T-helper 1 cell treated with Interleukin-12 subunit alpha and Interleukin-12 subunit beta and Interleukin-4 antibody, amounts not matched to agents 30 ng/mL and 1 ng/mL, for 36 hours (primary cell): ENCODE data around the gene SLCO3A1. TPM values are rescaled to one million over a fixed set of nuclear protein-coding genes. Genes with fewer than 3 reads are reported as not detected.

Experiments used
- intact Hi-C: fragments of 100-400 bp; cut with micrococcal nuclease; formaldehyde crosslinking; loops from one replicate; pipeline ENCODE4 v1.15.1; 2024
- total RNA-seq: library from RNA; stranded (reverse); gene quantifications from 2 replicates; pipeline ENCODE4 v1.2.3, GENCODE V29; 2022

The SLCO3A1 gene
- total RNA-seq, 1 donor from 2014 or later = 35.2 TPM

- intact Hi-C loops = no loop called here
Observed at GRCh38 chr15:92118936-92119325, 265.4 kb downstream of the SLCO3A1 start.

DNA sequence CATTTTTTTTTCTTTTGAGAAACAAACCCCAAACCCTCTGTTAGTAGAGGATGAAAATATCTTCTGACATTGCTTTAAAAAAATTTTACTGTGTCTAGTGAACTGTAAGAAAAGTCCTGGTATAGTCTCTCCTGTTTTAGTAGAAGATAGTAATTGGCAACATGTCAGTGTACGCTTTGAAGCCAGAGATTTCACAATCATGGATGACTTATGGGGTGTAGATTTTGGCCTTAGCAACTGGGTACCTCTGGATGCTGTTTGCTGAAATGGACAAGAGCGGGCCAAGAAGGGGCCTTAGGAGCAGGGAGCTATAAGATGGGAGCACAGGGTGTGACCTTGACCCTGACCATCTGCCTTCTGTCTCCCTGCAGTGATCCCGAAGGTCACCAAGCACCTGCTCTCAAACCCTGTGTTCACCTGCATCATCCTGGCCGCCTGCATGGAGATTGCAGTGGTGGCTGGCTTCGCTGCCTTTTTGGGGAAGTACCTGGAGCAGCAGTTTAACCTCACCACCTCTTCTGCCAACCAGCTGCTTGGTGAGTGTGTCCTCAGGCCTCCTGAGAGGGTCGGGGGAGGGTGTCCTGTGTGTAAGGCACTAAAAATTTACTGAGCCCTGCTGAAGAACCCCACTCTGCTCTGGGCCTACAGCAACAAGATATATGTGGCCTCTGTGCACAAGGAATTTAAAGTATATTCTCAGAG is 266.7 kb downstream of the SLCO3A1 start:
- intact Hi-C loops = no loop called here

DNA sequence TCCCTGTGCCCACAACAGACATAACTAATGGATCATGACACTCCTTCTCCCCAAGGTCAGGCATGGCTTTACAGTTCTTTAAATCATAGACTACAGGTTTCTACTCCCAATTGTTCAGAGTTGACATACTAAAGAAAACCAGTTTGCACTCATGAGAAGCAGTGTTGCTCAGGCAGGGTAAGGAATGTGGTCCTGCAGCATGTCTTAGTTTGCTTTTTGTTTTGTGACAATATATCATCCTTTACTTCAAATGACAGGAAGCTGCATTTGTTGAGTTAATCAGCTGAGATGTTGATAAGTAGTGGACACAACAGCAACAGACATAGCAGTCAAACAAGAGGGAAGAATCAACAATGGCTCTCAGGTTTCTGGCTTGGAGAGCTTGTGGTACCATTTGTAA is 267.5 kb downstream of the SLCO3A1 start:
- intact Hi-C loops = no loop called here

DNA sequence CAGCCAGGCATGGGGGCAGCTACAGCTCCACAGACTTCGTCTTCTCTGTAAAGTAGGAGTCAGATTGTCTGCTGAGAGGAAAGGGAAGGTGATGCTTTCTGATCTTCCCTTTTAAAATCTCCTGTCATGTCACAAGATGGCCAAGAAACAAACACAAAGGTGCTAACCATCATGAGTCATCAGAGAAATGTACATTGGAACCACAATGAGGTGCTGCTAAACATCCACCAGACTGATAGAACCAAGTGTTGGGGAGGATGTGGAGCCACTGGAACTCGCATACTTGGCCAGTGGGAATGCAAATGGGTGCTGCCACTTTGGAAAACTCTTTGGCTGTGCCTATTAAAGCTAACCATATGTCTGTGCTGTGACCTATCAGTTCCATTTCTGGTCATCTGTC is 268.8 kb downstream of the SLCO3A1 start:
- intact Hi-C loops = no loop called here

- intact Hi-C loops = no loop called here
Observed at GRCh38 chr15:92123962-92124656, 270.6 kb downstream of the SLCO3A1 start.

- intact Hi-C loops = no loop called here
Observed at GRCh38 chr15:92124657-92125010, 271.1 kb downstream of the SLCO3A1 start.

- intact Hi-C loops = no loop called here
Observed at GRCh38 chr15:92128788-92129187, 275.3 kb downstream of the SLCO3A1 start.

- intact Hi-C loops = no loop called here
Observed at GRCh38 chr15:92130244-92130643, 276.7 kb downstream of the SLCO3A1 start.

- intact Hi-C loops = no loop called here
Observed at GRCh38 chr15:92130906-92131305, 277.4 kb downstream of the SLCO3A1 start.

- intact Hi-C loops = no loop called here
Observed at GRCh38 chr15:92132982-92133755, 279.7 kb downstream of the SLCO3A1 start.

- intact Hi-C loops = no loop called here
Observed at GRCh38 chr15:92140796-92141195, 287.3 kb downstream of the SLCO3A1 start.

- intact Hi-C loops = no loop called here
Observed at GRCh38 chr15:92141607-92142006, 288.1 kb downstream of the SLCO3A1 start.

DNA sequence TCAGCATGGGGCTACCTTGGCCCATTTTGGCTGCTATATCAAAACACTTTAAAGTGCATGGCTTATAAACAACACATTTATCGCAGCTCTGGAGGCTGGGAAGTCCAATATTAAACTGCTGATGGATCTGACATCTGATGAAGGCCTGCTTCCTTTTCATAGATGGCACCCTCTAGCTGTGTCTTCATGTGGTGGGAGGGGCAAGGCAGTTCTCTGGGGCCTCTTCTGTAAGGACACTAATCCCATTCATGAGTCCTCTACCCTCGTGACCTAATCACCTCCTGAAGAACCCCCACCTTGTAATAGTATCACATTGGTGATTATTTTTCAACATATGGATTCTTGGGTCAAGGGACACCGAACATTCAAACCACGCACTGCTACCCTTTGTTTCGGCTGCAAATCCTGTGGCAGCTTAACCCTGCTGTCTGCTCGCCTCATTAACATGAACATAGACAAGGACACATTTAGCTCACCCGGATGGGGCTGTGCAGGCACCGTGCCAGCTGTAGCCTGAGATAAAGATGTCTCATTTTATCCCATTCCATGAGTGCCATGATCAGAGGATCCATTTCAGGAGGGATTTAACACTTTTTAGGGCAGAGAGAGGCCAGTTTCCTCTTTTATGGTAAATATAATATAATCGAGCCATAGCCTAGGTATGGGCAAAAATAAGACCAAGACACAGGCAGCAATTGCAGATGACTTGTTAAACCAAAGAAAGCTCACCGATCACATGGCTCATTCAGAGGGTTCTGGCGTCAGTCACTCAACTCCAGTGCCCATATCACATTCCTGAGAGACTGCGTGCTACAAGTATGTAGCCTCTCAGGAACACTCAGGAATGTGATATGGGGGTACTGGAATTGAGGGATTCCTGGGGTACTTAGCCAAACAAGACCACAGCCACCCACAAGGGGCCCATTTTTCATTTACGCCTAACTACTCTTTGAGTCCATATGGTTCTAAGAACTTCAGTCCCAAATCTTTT is 289.0 kb downstream of the SLCO3A1 start:
- intact Hi-C loops = no loop called here

DNA sequence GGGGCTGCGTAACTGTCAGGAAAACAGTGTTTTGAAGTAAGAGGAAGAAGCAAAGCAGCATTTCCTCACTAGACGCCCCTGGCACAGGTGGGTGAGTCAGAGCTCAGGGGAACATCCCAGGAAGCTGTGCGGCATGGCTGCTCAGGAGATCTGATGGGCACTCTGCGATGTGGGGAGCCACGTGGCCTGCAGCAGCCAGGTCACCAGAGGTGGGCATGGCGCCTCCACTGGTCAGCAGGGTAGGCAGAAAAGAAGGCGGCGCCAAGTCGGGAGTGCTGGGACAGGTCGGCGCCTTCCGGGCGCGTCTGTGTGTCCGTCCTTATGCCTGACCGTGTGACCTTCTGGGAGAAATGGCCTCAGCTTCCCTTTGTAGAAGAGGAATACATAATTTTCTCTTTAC is 290.3 kb downstream of the SLCO3A1 start:
- intact Hi-C loops = no loop called here

DNA sequence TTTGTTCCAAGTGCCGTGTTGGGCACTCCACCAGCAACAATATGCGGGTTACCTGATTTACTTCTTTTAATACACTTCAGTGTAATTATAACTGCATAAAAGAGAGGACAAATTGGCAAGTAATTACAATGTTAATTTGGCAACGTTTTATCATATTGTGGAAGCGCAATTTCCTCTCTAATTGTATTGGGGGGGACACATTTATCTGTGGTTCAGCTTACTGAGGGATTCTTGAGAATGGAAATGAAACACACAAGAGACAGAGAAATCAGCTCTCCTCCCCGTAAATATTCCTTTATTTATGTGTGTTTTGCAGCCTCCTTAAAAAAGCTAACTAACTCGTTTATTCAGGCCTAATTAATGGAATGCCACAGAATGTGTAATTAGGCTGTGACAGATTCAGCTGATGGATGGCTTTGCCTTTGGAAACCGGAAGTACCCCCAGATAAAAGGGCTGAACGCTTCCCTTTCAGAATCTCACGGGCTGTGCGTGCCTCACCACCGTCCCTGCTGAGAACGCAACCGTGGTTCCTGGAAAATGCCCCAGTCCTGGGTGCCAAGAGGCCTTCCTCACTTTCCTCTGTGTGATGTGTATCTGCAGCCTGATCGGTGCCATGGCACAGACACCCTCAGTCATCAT is 293.1 kb downstream of the SLCO3A1 start:
- intact Hi-C loops = no loop called here

GRCh38 chr15:92149029-92149428 is 295.5 kb downstream of the SLCO3A1 start:
- intact Hi-C loops = no loop called here

GRCh38 chr15:92149465-92149864 is 296.0 kb downstream of the SLCO3A1 start:
- intact Hi-C loops = no loop called here

GRCh38 chr15:92151168-92151567 is 297.7 kb downstream of the SLCO3A1 start:
- intact Hi-C loops = no loop called here

DNA sequence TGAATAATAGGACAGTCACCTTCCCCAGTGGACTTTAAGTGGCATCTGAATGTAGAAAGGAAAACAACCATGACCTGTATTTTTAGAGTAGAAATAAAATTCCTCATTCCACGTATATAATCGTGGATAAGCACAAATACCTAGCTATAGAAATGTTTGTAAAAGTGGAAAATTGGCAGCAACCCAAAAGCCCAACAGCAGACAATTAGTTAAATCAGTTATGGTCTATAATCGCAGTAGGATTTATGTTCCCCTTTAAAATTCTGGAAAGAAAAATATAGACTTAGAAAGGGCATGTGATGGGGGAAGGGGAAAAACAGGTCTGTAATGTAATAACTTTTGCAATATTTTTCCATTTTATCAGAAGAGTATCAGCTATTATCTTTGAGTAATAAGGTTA is 298.2 kb downstream of the SLCO3A1 start:
- intact Hi-C loops = no loop called here

DNA sequence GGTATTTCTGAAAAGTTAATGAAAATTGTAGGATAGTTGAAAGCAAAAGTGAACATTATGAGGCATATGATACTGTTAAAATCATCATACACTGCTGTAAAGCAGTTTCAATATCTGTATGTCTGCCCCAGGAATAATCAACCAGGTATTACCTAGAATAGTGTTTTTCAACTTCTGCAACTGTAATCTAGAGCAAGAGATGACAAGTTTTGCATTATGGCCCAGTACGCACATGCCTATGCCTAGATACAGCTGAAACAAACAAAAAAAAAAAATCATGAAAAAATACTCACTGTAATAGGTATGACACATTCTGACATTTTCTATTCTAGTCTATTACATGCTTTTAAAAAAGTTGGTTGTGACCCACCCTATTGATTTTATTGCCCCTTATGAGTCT is 299.5 kb downstream of the SLCO3A1 start:
- intact Hi-C loops = no loop called here

DNA sequence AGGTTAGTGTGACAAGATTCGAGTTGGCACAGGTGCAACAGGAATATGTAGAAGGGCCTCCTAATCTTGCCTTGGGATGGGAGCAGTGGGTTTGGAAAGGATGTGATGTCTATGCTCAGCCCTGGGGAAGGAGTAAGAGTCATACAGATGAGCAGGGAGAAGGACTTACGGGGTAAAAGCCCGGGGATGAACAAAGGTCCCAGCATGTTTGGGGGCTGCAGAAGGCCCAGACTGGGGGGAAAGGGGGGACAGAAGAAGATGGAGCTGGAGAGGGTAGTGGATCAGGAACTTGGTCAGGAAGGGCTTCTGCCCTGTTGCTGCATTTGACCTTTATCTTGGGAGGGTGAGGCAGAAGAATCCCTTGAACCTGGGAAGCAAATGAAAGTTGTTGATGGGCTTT is 300.1 kb downstream of the SLCO3A1 start:
- intact Hi-C loops = no loop called here
